ENCODE results near the gene TP53.

DNA sequence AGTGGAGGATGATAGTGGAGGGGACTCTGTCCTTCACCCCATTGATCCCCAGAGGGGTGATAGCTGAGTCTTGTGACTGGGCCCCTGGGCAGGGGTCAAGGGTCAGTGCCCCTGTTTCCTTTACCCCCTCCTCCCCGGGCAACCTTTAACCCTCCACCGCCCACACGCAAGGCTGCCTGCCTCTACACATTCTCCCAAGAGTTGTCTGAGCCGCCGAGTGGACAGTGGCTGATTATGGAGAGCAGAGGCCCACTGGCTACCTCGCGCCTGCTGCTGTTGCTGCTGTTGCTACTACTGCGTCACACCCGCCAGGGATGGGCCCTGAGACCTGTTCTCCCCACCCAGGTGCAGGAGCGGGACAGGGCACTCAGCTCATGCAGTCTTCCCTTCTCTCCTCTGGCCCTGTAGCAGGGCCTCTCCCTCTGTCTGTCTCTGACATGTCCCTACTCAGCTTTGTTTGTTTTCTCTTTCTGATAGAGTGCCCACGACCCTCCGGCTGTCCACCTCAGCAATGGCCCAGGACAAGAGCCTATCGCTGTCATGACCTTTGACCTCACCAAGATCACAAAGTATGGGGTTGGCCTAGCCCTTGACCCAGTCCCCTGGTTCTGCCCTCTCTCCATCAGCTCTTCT lies 57.2 kb downstream of the TP53 start, which contains the start of gene SHBG:
- TF ChIP-seq POLR2A (IDR thresholded peaks at IDR 0.05) = no peak
- TF ChIP-seq, protein P1, sequence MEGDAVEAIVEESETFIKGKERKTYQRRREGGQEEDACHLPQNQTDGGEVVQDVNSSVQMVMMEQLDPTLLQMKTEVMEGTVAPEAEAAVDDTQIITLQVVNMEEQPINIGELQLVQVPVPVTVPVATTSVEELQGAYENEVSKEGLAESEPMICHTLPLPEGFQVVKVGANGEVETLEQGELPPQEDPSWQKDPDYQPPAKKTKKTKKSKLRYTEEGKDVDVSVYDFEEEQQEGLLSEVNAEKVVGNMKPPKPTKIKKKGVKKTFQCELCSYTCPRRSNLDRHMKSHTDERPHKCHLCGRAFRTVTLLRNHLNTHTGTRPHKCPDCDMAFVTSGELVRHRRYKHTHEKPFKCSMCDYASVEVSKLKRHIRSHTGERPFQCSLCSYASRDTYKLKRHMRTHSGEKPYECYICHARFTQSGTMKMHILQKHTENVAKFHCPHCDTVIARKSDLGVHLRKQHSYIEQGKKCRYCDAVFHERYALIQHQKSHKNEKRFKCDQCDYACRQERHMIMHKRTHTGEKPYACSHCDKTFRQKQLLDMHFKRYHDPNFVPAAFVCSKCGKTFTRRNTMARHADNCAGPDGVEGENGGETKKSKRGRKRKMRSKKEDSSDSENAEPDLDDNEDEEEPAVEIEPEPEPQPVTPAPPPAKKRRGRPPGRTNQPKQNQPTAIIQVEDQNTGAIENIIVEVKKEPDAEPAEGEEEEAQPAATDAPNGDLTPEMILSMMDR (IDR thresholded peaks at IDR 0.05) = no peak

Data from thyroid gland (tissue), 4 donors.